Measurements from ENCODE around the gene DESI1.
"Not testable (repeated sequence)": the region's sequence is repeated elsewhere in the genome, so short reads cannot be mapped to it uniquely, and the experiment has no call there.

DESI1 gene

GRCh38 chr22:41634610-41635009 lies 13.8 kb upstream of the DESI1 start:
- DNase-seq (ENCODE audit: low spot score) = not testable (repeated sequence)

GRCh38 chr22:41631615-41632014 lies 10.8 kb upstream of the DESI1 start:
- not testable (repeated sequence) for DNase-seq (ENCODE audit: low spot score)

DNA sequence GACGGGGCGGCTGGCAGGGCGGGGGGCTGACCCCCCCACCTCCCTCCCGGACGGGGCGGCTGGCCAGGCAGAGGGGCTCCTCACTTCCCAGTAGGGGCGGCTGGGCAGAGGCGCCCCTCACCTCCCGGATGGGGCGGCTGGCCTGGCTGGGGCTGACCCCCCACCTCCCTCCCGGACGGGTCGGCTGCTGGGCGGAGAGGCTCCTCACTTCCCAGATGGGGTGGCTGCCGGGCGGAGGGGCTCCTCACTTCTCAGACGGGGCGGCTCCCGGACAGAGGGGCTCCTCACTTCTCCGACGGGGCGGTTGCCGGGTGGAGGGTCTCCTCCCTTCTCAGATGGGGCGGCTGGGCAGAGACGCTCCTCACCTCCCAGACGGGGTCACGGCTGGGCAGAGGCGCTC lies 10.3 kb upstream of the DESI1 start:
- DNase-seq (ENCODE audit: low spot score) = not testable (repeated sequence)

DNA sequence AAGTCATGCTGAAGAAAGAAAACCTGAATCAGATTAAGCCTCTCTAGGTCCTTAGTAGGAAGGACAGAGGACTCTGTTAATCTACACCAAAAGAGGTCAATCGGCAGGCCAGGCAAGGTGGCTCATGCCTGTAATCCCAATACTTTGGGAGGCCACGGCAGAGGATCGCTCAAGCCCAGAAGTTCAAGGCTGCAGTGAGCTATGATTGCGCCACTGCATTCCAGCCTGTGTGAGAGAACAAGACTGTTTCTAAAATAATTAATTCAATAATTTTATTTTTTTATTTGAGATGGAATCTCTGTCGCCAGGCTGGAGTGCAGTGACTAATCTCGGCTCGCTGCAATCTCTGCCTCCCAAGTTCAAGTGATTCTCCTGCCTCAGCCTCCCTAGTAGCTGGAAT lies 4.7 kb upstream of the DESI1 start:
- DNase-seq (ENCODE audit: low spot score) = no peak

- no peak for DNase-seq (ENCODE audit: low spot score)
These were observed 1.0 kb upstream of the DESI1 start for GRCh38 chr22:41621911-41622179.

DNA sequence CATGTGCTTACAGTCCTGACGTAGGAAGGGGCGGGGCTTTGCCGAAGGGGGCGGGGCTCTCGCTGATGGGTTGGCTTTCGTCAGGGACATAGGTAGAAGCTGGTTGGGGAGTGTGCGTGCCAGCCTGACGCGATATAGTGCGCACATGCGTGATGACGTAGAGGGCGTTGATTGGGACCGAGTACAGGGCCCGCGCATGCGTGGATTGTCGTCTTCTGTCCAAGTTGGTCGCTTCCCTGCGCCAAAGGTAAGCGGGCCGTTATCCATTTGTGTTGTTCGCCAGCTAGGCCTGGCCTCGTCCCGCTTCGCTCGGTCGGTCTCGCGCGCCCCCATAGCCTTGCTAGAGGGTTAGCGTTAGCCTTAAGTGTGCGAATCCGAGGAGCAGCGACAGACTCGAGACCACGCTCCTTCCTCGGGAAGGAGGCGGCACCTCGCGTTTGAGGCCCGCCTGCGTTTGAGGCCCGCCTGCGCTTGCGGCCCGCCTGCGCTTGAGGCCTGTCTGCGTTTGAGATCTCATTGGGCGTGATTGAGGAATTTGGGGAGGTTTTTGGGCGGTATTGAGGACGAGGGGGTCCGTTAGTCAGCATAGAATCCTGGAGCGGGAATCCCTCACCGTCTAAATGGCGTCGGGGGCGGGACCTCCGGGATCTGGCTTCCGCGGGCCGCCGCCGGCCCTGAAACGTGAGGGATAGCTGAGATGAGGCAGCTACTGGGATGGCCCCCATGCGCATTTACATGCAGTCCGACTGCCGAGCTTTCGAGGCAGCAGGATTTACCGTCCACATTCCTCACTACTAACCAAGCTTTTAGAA lies 462 bp upstream of the DESI1 start, which contains the start of gene XRCC6:
Gene XRCC6, plus strand, starts transcription at position 197 of the 812 bp plus-strand sequence. CDS start 710 bp downstream, outside the sequence.
- DNase-seq (ENCODE audit: low spot score) = peak; percentile 99

DNA sequence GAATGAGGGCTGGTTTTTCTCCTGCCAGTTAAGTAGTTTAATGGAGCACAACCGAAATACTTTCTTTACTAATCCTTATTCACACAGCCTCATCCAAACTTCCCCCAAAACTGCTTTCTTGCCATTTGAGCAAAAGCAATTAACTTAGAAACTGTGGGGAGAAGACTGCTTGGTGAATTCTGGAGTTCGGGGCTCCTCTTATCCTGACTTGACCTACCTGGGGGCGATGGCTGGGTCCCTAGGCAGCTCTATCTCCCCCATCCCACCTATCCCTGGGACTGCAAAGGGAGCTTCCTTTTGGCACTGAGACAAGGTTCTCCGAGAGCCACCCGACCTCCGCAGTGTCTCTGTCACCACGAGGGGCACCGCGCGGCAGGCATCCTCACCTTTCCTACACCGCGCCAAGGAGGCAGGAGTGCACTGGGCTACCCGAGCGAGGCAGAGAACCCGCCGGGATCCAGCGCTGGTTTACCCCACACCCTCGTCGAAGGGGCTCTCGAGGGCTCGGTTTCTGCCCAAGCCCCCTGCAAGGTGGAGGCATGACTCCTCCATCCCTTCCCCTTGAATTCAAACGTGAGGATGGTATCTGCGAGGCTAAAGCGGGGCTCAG lies 759 bp downstream of the DESI1 start:
- DNase-seq (ENCODE audit: low spot score) = peak; percentile 52

DNA sequence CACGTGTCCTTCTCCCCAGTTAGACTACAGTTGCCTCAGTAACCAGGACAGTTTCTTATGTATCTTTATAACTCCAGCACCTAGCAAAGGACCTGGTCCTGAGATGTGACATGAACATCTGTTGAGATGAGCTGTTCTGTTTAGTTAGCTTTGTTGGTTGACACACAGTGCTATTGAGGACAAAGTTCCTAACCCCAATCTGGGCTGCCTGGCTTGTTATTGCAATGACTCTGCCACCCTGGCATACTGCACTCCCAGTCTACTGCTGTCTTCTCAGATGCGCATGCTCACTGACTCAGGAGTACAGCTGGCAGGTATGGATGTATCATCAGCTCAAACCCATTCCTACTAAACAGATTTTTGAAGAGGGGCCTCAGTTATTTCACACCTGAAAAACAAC lies 7.4 kb downstream of the DESI1 start:
- DNase-seq (ENCODE audit: low spot score) = no peak

DNA sequence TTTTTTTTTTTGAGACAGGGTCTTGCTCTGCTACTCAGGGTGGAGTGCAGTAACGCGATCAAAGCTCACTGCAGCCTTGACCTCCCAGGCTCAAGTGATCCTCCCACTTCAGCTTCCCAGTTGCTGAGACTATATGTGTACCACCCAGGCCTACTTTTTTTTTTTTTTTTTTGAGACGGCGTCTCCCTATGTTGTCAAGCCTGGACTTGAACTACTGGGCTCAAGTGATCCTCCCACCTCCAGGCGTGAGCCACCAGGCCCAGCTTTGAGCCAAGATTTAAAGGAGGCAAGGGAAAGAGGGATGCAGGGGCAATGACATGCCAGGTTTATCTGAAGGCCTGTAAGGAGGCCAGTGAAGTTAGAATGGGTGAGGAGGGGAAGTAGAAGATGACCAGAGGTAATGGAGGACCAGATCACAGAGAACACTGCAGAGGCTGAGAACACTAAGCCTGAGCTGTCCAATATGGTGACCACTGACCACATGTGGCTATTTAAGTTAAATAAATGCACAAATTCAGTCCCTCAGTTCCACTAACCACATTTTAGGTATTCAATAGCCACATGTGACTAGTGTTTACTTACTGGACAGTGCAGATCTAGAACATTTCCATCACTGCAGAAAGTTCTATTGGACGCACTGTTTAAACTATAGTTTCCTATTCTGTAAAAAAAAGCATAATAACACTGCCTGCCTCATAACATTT lies 8.1 kb downstream of the DESI1 start:
- no peak for DNase-seq (ENCODE audit: low spot score)

- DNase-seq (ENCODE audit: low spot score) = no peak
These were observed 12.5 kb downstream of the DESI1 start for GRCh38 chr22:41608386-41608785.

DNA sequence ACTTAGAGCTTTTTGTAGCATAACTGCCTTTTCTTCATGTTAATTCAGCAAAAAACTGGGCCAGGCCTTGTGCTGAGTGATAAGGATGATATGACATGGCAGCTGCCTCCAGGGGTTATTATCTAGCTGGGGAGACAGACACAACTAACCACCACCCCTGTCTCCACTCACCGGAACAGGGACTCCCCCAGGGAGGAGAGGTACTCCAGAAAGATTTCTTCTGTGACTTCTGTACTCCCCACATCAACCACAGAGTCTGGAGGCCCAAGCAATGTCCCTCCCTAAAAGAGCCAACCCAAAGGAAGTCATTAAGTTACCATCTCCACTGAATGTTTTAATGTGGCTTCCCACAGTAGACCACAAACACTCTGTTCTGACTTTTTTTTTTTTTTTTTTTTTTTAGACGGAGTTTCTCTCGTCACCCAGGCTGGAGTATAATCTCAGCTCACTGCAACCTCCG lies 16.9 kb downstream of the DESI1 start:
- peak; percentile 58 for DNase-seq (ENCODE audit: low spot score)

DNA sequence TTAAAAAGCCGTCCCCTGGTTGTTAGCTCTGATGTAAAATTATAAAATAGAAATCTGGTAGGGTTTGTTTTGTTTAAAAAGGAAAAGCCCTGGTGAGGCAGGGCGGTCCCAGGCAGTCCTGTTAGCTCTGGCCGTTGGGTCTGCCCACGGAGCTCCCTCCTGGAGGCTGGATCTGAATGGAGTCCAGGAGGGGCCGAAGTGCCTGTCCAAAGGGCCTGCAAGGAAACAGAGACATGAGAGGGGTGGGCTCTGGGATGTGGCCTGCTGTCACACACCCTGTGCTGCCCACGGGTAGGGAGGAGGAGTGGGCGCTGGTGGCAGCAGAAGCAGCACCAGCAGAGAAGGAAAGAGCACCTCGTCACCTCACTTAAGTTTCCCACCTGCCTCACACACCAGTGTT lies 19.9 kb downstream of the DESI1 start:
- no peak for DNase-seq (ENCODE audit: low spot score)

- no peak for DNase-seq (ENCODE audit: low spot score)
These were observed 21.8 kb downstream of the DESI1 start for GRCh38 chr22:41598891-41599635.

- DNase-seq (ENCODE audit: low spot score) = no peak
These were observed 22.8 kb downstream of the DESI1 start for GRCh38 chr22:41598081-41598480.

DNA sequence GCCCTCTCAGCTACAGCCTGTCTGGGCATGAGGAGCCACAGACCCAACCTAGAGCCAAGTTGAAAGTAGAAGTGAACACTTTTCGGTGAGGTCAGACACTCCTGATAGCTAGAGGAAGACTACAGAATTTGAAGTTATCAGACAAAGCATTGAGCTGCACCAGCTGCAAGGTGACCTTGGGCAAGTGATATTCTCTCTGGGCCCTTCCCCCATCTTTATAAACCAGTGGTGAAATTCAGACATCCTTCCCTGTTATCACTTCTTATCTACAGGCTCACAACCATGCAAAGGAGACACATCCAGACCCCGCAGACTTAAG lies 23.2 kb downstream of the DESI1 start:
- no peak for DNase-seq (ENCODE audit: low spot score)

DNA sequence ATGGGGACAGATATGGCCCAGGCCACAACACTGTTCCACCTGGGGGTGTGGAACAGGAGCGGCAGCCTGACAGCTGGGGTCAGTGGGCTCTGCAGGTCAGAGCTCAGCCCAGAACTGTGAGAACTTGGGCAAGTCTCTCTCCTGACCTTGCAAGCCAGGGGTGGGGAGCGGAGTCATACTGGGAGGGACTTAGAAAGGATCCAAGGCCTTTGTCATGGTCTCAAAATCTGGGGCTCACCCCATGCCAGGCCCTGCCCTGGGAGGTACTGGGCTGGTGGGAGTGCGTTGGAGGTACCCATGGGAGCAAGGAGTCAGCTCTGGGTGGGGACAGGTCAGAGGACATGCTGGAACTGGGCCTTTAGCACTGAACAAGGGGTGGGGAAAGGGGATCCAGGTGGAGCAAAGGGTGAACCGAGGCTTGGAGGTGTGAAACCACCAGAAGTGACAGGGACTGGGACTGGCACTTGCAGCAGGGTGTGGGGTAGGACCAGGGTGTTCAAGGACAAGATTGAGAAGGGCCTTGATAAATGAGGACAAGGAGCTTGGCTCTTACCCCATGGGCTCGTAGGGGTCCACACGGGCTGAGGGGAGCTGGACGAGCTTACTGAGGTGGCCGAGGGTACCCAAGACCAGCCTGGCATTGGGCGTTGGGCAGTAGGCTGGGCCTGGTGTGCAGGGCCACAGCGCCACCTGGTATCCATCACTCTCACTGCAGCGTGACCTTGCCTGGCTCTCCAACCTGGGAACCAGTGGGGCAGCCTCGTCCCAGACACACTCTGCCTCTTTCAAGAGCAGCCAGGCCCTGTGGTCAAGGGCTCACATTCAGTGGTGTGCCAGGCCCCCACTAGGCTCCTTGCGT lies 23.8 kb downstream of the DESI1 start:
- peak; percentile 36 for DNase-seq (ENCODE audit: low spot score)

GRCh38 chr22:41595703-41596102 lies 25.1 kb downstream of the DESI1 start:
- no peak for DNase-seq (ENCODE audit: low spot score)

DNA sequence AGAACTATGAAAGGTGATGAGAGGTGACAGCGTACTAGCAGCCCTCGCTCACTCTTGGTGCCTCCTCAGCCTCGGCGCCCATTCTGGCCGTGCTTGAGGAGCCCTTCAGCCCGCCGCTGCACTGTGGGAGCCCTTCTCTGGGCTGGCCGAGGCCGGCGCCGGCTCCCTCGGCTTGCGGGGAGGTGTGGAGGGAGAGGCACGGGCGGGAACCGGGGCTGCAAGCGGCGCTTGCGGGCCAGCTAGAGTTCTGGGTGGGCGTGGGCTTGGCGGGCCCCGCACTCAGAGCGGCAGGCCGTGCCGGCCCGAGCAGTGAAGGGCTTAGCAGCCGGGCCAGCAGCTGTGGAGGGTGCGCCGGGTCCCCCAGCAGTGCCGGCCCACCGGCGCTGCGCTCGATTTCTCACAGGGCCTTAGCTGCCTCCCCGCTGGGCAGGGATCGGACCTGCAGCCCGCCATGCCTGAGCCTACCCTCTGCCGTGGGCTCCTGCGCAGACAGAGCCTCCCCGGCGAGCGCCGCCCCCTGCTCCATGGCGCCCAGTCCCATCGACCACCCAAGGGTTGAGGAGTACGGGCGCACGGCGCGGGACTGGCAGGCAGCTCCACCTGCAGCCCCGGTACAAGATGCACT lies 27.4 kb downstream of the DESI1 start:
- DNase-seq (ENCODE audit: low spot score) = not testable (repeated sequence)

DNA sequence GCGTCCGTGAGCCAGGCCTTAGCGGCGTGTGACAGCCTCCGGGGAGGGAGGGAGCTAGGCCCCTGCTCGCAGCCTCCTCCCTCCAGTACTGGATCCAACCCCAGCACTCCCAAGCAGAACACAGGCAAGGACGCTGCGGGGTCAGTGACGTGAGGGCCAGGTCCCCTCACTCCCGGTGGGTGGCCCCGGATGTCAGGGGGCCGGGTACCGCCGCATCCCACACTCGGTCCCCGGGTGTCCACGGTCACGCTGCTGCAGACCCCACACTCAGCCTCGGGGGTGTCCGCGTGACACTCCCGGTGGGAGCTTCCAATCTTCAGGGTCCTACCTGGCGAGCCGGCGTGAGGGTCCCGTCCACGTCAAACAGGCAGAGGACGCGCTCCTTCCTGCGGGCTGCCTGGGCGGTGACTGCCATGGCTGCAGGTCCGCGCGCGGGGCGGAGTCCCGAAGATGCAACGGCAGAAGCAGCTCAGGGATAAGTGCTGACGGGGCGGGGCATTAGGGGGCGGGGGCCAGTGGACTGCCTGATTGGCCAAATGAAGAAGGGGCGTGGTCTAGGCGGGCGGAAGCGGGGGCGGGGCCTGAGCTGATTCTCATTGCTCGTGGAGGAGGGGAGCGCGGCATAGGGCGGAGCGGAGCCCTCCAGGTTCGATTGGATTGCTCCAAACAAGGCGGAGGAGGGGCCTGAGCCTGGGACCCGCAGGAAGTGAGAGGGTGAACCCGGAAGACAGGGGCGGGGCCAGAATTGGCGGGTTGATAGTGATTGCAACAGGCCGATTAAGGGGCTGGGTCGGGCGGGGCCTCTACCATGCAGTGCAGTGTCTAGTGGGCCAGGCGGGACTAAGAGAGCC lies 31.2 kb downstream of the DESI1 start, which contains the start of gene PMM1:
Gene PMM1, minus strand, starts transcription at position 450 of the 851 bp plus-strand sequence. Its CDS starts 35 bp downstream, at position 415.
- peak; percentile 98 for DNase-seq (ENCODE audit: low spot score)

DNA sequence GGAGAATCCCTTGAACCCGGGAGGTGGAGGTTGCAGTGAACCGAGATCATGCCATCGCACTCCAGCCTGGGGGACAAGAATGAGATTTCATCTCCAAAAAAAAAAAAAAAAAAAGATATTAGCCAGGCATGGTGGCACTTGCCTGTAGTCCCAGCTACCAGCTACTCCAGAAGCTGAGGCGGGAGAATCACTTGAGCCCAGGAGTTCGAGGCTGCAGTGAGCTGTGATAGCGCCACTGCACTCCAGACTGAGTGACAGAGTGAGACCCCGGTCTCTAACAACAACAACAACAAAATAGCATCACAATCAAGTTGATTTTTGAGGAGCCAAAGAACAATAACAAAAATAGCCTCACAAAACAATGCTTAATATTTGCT lies 33.5 kb downstream of the DESI1 start:
- no peak for DNase-seq (ENCODE audit: low spot score)
